Measurements from ENCODE around the gene SNAI3.

The SNAI3 gene

DNA sequence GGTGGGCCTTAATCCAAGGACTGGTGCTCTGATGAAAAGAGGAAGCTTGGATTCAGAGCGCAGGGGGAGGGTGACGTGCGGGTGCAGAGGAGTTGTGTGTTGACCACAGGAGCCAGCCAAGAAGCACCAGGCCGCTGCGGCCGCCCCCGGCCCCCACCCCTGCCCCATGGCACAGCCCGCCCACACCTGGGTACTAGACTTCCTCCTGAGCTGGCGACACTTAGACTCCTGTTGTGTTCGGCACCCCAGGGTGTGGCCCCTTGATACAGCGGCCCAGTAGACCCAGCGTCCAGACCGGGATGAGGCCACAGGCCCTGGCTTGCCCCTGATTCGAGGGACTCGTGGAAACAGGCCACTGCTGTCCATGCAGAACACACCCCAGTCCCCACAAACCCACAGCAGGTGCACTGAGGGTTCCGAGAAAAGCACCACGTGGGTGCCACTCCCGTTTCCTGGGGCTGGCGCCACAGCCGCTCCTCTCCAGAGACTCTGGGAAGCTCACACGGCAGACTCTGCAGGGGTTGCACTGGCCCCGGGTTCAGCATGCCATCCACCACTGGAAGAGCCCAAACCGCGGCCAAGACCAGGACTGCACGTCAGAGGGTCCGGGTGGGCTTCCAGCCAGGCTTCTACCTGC, 5.7 kb upstream of the SNAI3 start:
- FAIRE-seq (no peak), DNase-seq (ENCODE audit: low spot score) (no peak)

GRCh38 chr16:88691129-88691813, 5.0 kb upstream of the SNAI3 start:
- DNase-seq (ENCODE audit: low spot score) (no peak), FAIRE-seq (no peak)

GRCh38 chr16:88690341-88691128, 4.2 kb upstream of the SNAI3 start:
- DNase-seq (ENCODE audit: low spot score) (no peak), FAIRE-seq (no peak)

GRCh38 chr16:88688013-88688778, 1.9 kb upstream of the SNAI3 start:
- FAIRE-seq, result no peak

DNA sequence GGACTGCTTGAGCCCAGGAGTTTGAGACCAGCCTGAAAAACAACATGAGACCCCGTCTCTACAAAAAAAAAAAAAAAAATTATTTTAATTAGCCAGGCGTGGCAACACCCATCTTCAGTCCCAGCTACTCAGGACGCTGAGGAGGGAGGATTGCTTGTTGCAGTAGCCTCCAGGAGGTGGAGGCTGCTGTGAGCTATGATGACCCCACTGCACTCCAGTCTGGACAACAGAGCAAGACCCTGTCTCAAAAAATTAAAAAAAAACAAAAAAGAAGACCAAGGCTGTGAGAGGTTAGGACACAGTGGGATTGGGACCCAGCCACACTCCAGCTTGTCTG, 1.3 kb upstream of the SNAI3 start:
- DNase-seq (ENCODE audit: low spot score) (no peak), FAIRE-seq (no peak)

More at GRCh38 chr16:88688013-88688778, 1.9 kb upstream of the SNAI3 start:
- DNase-seq (ENCODE audit: low spot score), result no peak

DNA sequence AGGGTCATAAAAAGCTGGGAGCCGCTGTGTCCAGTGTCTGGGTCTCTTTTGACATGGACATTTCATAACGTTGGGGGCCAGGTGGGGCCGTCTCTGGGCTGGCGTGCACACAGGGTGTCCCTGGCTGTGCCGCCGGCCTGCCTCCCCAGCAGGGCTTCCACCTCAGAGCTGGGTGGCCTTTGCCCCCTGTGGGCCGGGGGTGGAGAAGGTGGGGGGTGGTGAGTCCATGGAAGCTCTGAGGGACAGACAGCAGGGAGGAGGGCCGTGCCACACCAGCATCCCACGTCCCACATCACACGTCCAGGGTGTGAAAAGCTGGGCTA, 908 bp upstream of the SNAI3 start:
- FAIRE-seq, result no peak
- DNase-seq (ENCODE audit: low spot score), result no peak

DNA sequence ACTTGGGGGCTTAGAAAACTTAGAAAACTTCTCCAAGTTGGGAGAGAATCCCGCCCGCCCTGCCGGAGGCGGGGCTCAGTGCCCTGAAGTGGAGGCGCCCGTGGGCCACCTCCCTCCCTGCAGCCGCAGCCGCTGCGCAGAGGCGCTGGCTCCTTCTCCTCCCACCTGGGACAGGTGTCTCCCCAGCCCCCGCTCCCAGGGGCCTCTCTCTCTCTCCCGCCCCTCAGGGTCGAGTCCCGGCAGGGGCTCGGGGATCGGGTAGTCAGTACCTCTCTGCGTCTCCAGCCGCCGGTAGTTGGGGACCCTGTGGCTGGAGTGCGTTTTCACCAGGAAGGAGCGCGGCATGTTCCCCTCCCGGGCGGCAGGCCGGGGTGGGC, 257 bp downstream of the SNAI3 start:
- FAIRE-seq (no peak), DNase-seq (ENCODE audit: low spot score) (peak; percentile 55)

GRCh38 chr16:88685156-88686061, 898 bp downstream of the SNAI3 start:
- DNase-seq (ENCODE audit: low spot score) (peak; percentile 59), FAIRE-seq (no peak)

- FAIRE-seq (no peak), DNase-seq (ENCODE audit: low spot score) (no peak)
Measured at GRCh38 chr16:88684569-88685155, 1.6 kb downstream of the SNAI3 start.

DNA sequence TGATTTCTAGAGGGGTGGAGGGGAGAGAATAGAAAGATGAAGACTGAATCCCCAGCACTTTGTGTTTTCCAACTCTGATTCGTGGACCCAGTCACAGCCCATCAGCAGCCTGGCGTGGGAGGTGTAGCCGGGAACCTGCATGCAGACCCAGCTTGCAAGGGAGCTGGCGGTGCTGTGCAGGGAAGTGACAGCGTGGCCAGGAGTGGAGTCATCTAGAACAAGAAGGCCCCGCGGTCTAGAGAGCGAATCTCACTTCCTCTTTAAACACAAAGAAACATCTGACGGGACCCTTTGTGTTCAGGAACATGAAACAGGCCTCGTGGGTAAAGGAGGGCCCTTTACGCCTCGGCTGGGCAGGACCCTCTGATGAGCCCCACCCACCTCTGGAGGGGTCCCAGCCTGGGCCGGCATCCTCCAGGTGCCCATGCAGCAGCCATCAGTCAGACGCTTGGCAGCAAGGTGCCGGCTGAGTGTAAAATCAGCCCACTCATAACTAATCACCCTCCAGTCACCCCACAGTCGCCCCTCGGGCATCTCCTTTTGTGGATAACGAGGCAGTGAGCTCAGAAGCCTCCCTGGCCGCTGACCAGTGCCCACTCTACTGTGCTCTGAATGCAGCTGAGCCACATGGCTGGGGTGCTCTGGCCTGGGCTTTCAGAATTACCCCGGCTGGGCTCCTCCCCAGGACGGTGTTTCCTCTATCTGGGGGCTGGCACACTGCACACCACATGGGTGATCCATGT, 4.4 kb downstream of the SNAI3 start:
- DNase-seq (ENCODE audit: low spot score) (no peak), FAIRE-seq (no peak)

- no peak for DNase-seq (ENCODE audit: low spot score)
- peak; percentile 83 for FAIRE-seq
Measured at GRCh38 chr16:88681084-88681680, 5.1 kb downstream of the SNAI3 start.

GRCh38 chr16:88680554-88681083, 5.7 kb downstream of the SNAI3 start:
- DNase-seq (ENCODE audit: low spot score), result no peak
- no peak for FAIRE-seq

- DNase-seq (ENCODE audit: low spot score) (no peak), FAIRE-seq (no peak)
Measured at GRCh38 chr16:88678224-88678979, 7.9 kb downstream of the SNAI3 start.

- no peak for FAIRE-seq
Measured at GRCh38 chr16:88677721-88678120, 8.6 kb downstream of the SNAI3 start.

DNA sequence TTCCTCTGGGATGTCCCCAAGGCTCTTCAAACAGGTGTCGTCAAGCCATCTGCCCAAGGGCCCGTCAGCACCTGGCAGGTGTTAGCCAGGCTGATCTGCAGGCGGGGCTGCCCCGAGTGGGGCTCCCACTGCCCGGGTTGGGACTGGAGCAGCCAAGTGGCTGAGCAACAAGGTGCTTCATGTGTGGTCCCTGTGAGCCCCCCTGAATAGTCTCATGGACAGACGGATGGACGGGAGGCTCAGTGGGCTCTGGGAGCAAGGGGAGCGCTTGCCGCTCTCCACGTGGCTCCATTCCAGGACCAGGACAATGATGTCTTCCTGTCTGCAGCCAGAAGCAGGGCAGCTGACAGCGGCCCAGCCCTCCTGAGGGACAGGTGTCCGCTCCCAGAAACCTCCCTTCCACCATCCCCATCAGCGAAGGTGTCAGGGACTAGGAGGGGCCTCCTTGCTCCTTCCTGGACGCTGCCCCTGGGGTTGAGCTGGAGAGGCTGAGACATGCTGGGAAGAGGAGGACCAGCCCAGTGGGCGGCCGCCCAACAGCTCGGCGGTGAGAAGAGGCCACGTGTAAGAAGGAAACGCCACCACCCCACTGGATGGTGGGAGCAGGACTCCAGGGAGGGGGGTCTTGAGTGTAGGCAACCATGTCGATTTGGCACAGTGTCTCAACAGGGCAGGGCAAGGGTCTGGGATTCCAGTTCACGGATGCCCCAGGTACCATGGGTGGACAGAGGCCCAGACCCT, 9.6 kb downstream of the SNAI3 start:
- FAIRE-seq, result no peak
- no peak for DNase-seq (ENCODE audit: low spot score)

More at GRCh38 chr16:88677721-88678120, 8.6 kb downstream of the SNAI3 start:
- DNase-seq (ENCODE audit: low spot score), result no peak

DNA sequence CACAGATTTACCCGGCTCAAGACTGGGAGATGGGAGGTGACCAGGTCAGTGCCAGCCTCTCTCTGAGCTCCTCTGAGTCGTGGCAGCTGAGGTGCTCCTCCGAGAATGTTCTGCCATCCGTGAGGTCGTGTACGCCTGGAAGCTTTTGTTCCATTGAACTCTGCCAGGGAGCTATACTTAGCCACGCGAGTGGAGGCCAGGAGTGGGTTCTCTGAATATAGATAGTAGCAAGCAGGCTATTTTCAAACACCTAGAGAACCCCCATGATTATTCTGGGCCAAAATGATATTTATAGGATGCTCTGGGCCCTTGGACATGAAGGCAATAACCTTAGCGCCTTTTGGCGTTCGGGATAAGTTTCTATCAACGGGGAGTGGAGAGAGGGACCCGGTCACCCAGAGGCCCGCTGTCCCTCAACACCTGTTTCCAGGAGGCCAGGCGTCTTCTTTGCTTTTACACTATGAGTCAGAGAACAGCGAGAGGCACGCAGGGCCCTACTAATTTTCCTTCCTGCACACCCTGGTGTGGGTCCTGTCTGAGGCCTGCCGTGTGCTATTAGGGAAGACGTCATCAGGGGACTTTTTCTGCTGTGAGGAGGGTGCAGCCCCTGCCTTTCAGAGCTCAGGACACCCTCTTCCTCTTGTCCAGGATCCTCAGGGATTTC, 12.5 kb downstream of the SNAI3 start:
- FAIRE-seq, result no peak
- no peak for DNase-seq (ENCODE audit: low spot score)

DNA sequence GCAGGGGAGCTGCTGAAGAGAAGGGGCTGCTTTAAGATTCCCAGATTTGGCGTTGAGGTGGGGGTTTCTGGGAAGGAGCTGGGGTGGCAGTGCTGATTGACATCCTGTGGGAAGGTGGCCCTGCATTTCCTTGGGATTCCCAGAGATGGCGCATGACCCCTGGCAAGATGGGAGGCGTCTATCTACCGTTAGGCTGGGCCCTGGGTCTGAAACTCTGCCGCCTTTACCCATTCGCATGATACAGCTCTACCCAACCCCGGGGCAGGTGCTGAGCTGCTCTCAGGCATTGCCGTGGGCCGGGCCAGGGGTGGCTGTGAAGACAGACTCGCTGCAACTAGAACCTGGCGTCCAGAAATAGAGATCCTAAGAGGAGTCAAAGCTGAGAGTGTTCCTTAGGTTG, 13.5 kb downstream of the SNAI3 start:
- FAIRE-seq, result no peak
- DNase-seq (ENCODE audit: low spot score), result no peak

Measured in urothelium cell line (cell line).